Epithelial cell of proximal tubule (primary cell): ENCODE results near the gene INPP5E. TPM values are rescaled to one million over a fixed set of nuclear protein-coding genes. Genes with fewer than 3 reads are reported as not detected.

Experiments used
- DNase-seq: peaks from one replicate; pipeline ENCODE4 v3.0.0-alpha.2; 2011; ENCODE audit warnings: low read depth
- H3K4me3 ChIP-seq: 2 replicates; pipeline ENCODE4 v1.5.1; 2011; ENCODE audit warnings: low read depth, mild to moderate bottlenecking, low read length
- total RNA-seq: library from RNA; depleted of rRNA; stranded (reverse); fragments of >200 nt; gene quantifications from 2 replicates; pipeline ENCODE4 v1.2.3, GENCODE V29; 2015
- TF ChIP-seq, protein P1 (sequence below): conservative IDR thresholded peaks from 2 replicates; pipeline ENCODE4 v1.5.1; 2012; ENCODE audit warnings: low read depth, mild to moderate bottlenecking, low read length

Gene INPP5E
- total RNA-seq, 1 donor from 2014 or later = 20.3 TPM

DNA sequence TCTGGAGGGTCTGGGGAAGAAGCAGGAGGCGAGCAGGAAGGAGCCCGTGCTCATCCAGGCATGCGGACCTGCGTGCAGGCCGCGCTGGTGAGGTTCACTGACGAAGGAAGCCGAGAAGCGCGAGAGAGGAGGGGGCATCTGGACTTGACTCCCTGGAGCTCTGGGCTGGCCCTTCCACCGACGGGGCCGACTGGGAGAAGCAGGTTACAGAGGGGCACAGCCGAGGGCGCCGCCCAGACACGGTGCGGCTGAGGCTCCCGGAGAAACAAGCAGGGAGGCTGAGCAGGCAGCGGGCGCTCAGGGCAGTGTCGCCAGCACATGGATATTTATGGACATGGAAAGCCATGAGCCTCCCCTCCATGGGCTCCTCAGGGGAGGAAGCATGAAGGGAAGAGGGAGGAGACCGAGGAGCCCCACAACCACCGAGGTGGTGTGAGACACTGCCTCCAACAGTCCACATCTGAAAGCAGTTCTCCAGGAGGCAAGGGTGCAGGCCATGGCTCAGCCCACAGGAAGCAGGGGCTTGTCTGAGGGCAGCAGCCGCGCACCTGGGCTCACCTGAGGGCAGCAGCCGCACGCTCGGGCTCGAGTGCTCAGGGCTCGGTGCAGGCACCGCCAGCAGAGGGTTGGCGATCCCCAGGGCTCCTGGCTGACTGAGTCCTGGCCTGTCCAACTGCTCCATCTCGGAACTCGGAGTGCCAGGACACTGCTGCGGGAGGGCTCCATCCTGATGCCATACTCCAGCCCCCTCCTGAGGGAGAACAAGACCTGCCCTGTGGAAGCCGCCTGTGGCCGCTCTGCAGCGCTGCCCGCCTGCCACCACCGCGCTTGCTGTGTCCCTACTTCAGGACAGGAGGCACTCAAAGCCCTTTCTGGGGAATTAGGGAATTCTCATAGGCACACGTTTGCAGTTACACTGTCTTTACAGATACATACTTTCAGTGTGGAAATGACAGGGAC lies 15.7 kb upstream of the INPP5E start:
- H3K4me3 ChIP-seq = no peak overlapping the region
- TF ChIP-seq, protein P1, sequence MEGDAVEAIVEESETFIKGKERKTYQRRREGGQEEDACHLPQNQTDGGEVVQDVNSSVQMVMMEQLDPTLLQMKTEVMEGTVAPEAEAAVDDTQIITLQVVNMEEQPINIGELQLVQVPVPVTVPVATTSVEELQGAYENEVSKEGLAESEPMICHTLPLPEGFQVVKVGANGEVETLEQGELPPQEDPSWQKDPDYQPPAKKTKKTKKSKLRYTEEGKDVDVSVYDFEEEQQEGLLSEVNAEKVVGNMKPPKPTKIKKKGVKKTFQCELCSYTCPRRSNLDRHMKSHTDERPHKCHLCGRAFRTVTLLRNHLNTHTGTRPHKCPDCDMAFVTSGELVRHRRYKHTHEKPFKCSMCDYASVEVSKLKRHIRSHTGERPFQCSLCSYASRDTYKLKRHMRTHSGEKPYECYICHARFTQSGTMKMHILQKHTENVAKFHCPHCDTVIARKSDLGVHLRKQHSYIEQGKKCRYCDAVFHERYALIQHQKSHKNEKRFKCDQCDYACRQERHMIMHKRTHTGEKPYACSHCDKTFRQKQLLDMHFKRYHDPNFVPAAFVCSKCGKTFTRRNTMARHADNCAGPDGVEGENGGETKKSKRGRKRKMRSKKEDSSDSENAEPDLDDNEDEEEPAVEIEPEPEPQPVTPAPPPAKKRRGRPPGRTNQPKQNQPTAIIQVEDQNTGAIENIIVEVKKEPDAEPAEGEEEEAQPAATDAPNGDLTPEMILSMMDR = no peak
- no peak for DNase-seq

DNA sequence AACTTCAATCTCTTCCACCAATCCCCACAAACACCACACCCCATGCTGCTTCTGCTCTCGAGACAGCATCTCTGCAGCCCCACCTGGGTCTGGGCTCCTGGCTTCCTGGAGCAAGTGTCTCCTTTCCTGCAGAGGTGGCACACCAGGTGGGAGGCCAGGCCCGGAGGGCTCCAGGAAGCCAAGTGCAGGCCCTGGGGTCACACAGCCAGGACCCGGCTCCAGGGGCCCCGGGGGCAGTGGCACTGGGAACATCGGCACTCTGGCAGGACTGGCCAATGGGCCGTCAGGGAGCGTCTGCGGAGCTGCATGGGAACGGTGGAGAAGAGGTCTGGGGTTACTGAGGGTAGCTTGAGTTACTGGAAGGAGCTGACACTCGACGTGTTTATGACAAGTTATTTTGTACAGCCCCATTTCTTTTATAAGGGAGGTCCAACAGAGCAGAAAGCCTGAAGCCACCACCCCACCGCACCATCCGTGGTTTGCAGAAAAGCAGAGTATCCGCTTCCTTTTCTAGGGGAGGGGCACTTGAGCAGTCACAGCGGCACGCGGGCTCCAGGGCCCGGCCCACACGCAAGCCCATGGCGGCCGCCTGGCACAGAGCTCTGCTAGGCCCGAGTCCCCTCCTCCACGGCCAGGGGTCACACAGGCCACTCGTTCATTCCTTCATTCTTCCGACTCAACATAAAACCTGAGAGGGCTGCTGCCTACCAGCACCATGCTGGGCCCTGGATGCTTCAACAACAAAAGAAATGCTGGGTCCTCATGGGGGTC lies 14.6 kb upstream of the INPP5E start:
- TF ChIP-seq, protein P1 = no peak
- no peak for DNase-seq
- H3K4me3 ChIP-seq = no peak overlapping the region

DNA sequence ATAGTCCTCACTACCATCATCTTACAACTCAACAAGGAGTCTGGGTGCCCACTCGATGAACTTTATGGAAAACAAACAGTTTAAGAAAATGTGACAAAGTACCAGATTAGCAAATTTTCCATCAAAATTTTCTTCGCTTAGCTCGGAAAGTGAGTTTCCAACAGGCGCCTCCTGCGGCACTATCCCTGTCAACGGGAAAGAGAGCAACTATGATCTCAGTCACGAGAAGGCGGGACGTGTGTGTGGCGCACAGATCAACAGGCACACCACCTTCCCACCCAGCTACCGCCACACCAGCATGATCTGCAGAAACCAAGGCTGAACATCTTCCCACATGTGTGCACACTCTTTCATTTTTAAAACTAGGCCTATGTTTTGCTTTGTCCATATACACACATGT lies 13.7 kb upstream of the INPP5E start:
- TF ChIP-seq, protein P1 = no peak
- H3K4me3 ChIP-seq = no peak overlapping the region
- DNase-seq = no peak

DNA sequence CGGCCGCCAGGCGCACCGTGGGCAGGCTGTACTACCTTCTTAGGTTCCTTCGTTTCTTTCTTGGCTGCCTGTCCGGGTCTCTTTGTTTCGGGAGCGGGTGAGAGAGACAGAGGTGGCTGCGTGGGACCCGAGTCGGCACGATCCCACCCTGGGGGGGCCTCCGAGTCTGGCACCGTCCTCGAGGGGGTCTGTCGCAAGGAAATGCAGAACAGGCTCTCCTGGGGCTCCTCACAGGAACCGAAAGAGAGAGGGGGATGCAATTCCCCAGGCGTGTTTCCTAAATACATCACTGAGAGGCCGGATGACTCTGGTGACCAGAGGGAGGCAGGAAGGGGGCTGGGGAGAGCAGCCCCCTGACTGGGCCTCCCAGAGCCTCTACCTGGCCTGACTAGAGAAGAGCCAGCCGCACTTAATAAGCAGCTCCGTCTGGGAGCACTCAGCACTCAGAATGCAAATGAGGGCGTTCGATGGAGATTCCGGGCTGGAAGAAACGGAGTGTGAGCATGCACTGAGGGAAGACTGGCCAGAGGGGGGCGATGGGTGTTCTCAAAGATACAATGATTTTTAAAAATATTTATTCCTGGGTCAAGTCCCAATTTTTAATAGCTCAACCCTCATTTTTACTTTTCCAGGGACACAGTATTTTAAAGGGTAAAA lies 11.7 kb upstream of the INPP5E start:
- DNase-seq = no peak
- TF ChIP-seq, protein P1 = peak; percentile 8
- H3K4me3 ChIP-seq = no peak overlapping the region

DNA sequence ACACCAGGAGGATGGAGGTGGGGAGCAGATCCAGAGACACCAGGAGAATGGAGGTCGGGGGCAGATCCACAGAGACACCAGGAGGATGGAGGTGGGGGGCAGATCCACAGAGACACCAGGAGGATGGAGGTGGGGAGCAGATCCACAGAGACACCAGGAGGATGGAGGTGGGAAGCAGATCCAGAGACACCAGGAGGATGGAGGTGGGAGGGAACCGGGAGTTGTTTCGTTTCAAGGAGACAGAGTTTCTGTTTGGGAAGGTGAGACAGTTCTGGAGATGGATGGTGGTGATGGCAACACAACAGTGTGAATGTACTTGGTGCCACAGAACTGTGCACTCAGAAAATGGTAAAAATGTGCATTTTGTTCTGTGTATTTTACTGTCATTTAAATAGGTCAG lies 9.0 kb upstream of the INPP5E start:
- TF ChIP-seq, protein P1 = no peak
- no peak for DNase-seq

DNA sequence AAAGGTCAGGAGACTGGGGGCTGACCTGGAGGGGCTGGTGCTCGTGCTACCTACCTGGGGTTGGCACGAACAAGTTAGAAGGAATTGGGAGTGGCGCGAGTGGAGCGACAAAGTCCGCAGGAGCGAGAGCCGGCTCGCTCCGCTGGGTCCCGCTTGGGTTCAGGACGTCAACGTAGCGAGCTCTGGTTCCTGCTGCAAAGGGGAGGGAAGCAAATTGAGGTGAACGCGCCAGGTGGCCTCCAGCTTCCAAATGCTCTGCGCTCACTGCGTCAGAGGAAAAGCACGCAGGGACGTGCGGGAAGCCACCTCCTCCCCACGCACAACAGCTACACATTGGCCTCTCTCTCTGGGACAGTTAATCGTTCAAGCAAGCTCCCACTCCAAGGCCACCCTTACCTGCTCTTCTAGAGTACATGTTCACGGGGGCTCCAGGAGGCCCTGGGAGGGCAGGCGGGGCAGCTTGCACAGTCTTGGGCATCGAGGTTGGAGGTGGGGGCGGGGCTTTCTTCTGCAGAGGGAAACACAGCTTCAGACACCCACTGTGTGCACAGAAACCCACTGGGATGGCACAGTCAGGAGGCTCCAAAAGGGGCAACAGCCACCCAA lies 7.6 kb upstream of the INPP5E start:
- DNase-seq = no peak
- TF ChIP-seq, protein P1 = no peak
- H3K4me3 ChIP-seq = no peak overlapping the region

More for the DNA sequence above, 9.0 kb upstream of the INPP5E start:
- H3K4me3 ChIP-seq = no peak overlapping the region
